Prostate gland (tissue), 2 donors: ENCODE measurements around the gene ABCG8.

ENCODE experiments used
- POLR2A ChIP-seq: fragments of 450-650 bp; IDR thresholded peaks from one replicate; pipeline ENCODE4 v1.6.1; 2016; ENCODE audit warnings: antibody characterized with exemption, mild to moderate bottlenecking
- TF ChIP-seq, protein P1 (sequence below), 4 experiments: fragments of 200-600 bp in 2 of 4; fragments of 450-650 bp in 2 of 4; sonication (generic) in 2 of 4; IDR thresholded peaks; 1 replicate in 3 of 4; 2 replicates in 1 of 4; pipeline ENCODE4 v1.5.1; 2016 to 2019; ENCODE audit warnings: antibody characterized with exemption in 4 of 4, mild to moderate bottlenecking in 2 of 4, moderate library complexity in 2 of 4

- TF ChIP-seq, protein P1, sequence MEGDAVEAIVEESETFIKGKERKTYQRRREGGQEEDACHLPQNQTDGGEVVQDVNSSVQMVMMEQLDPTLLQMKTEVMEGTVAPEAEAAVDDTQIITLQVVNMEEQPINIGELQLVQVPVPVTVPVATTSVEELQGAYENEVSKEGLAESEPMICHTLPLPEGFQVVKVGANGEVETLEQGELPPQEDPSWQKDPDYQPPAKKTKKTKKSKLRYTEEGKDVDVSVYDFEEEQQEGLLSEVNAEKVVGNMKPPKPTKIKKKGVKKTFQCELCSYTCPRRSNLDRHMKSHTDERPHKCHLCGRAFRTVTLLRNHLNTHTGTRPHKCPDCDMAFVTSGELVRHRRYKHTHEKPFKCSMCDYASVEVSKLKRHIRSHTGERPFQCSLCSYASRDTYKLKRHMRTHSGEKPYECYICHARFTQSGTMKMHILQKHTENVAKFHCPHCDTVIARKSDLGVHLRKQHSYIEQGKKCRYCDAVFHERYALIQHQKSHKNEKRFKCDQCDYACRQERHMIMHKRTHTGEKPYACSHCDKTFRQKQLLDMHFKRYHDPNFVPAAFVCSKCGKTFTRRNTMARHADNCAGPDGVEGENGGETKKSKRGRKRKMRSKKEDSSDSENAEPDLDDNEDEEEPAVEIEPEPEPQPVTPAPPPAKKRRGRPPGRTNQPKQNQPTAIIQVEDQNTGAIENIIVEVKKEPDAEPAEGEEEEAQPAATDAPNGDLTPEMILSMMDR (IDR thresholded peaks at IDR 0.05) = no peak
- TF ChIP-seq POLR2A = no peak
Observed at GRCh38 chr2:43791035-43791765, 47.6 kb upstream of the ABCG8 start.
